ENCODE measurements around the gene MYB.
"Not testable (repeated sequence)": the region's sequence is repeated elsewhere in the genome, so short reads cannot be mapped to it uniquely, and the experiment has no call there.

MYB gene

GRCh38 chr6:135222623-135223022 lies 41.5 kb downstream of the MYB start:
- DNase-seq (ENCODE audit: low read depth in 2 of 2), result no peak

- no peak for DNase-seq (ENCODE audit: low read depth in 2 of 2)
These were observed 43.0 kb downstream of the MYB start for GRCh38 chr6:135224037-135224647.

- DNase-seq (ENCODE audit: low read depth in 2 of 2), result no peak
These were observed 44.8 kb downstream of the MYB start for GRCh38 chr6:135225911-135226310.

- no peak for DNase-seq (ENCODE audit: low read depth in 2 of 2)
These were observed 45.4 kb downstream of the MYB start for GRCh38 chr6:135226537-135226936.

GRCh38 chr6:135227349-135227748 lies 46.2 kb downstream of the MYB start:
- no peak for DNase-seq (ENCODE audit: low read depth in 2 of 2)

- DNase-seq (ENCODE audit: low read depth in 2 of 2), result no peak
These were observed 46.6 kb downstream of the MYB start for GRCh38 chr6:135227758-135228157.

- no peak for DNase-seq (ENCODE audit: low read depth in 2 of 2)
These were observed 47.4 kb downstream of the MYB start for GRCh38 chr6:135228486-135228885.

GRCh38 chr6:135229996-135230395 lies 48.9 kb downstream of the MYB start:
- DNase-seq (ENCODE audit: low read depth in 2 of 2), result no peak

- DNase-seq (ENCODE audit: low read depth in 2 of 2), result no peak
These were observed 49.8 kb downstream of the MYB start for GRCh38 chr6:135230711-135231468.

- no peak for DNase-seq (ENCODE audit: low read depth in 2 of 2)
These were observed 50.3 kb downstream of the MYB start for GRCh38 chr6:135231469-135231844.

GRCh38 chr6:135233686-135234491 lies 52.8 kb downstream of the MYB start:
- no peak for DNase-seq (ENCODE audit: low read depth in 2 of 2)

- no peak for DNase-seq (ENCODE audit: low read depth in 2 of 2)
These were observed 53.3 kb downstream of the MYB start for GRCh38 chr6:135234492-135234780.

- DNase-seq (ENCODE audit: low read depth in 2 of 2), result no peak
These were observed 54.6 kb downstream of the MYB start for GRCh38 chr6:135235716-135236115.

- no peak for DNase-seq (ENCODE audit: low read depth in 2 of 2)
These were observed 55.2 kb downstream of the MYB start for GRCh38 chr6:135236319-135236718.

- no peak for DNase-seq (ENCODE audit: low read depth in 2 of 2)
These were observed 55.6 kb downstream of the MYB start for GRCh38 chr6:135236732-135237131.

- no peak for DNase-seq (ENCODE audit: low read depth in 2 of 2)
These were observed 59.6 kb downstream of the MYB start for GRCh38 chr6:135240711-135241110.

- no peak for DNase-seq (ENCODE audit: low read depth in 2 of 2)
These were observed 63.0 kb downstream of the MYB start for GRCh38 chr6:135243871-135244796.

- DNase-seq (ENCODE audit: low read depth in 2 of 2), result no peak
These were observed 63.7 kb downstream of the MYB start for GRCh38 chr6:135244805-135245204.

GRCh38 chr6:135246412-135247012 lies 65.4 kb downstream of the MYB start:
- DNase-seq (ENCODE audit: low read depth in 2 of 2), result not testable (repeated sequence)

- DNase-seq (ENCODE audit: low read depth in 2 of 2), result no peak
These were observed 69.1 kb downstream of the MYB start for GRCh38 chr6:135250234-135250633.

GRCh38 chr6:135250751-135251497 lies 69.8 kb downstream of the MYB start:
- no peak for DNase-seq (ENCODE audit: low read depth in 2 of 2)

Data from stimulated activated CD8-positive, alpha-beta memory T cell treated with anti-CD3 and anti-CD28 coated beads, Interleukin-15, amount 100 ng/mL, for 4 hours (primary cell).